GM18507 (cell line): Measurements from ENCODE around the gene FOSB.

Experiments
- DNase-seq: peaks from one replicate; pipeline ENCODE4 v3.0.0; 2011; ENCODE audit warnings: low read depth; ENCODE audit not compliant: insufficient read length; ENCODE audit errors: extremely low spot score
- FAIRE-seq: peaks from 2 replicates; lab custom pipeline; 2011; peaks lifted over from hg19 to GRCh38; lab: Jason Lieb, UNC

The FOSB gene

DNA sequence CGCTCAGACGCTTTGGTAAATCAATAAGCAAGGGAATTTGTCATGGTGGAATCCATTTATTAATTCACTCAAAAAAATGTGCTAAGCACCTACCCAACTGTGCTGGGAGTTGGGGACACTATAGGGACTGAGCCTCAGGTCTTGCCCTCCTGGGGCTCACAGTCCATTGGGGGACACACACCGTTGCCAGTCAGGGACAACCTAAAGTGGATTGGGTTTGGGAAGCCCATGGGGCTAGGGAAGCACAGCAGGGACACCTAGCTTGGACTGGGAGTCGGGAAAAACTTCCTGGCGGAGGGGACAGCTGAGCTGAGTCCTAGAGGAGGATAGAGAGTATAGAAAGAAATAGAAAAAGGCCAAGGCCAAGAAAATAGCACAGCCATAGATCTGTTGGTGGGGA lies 8.5 kb downstream of the FOSB start:
- DNase-seq (no peak), FAIRE-seq (no peak)

- FAIRE-seq = no peak
- no peak for DNase-seq
Observed at GRCh38 chr19:45477186-45477585, 9.4 kb downstream of the FOSB start.

DNA sequence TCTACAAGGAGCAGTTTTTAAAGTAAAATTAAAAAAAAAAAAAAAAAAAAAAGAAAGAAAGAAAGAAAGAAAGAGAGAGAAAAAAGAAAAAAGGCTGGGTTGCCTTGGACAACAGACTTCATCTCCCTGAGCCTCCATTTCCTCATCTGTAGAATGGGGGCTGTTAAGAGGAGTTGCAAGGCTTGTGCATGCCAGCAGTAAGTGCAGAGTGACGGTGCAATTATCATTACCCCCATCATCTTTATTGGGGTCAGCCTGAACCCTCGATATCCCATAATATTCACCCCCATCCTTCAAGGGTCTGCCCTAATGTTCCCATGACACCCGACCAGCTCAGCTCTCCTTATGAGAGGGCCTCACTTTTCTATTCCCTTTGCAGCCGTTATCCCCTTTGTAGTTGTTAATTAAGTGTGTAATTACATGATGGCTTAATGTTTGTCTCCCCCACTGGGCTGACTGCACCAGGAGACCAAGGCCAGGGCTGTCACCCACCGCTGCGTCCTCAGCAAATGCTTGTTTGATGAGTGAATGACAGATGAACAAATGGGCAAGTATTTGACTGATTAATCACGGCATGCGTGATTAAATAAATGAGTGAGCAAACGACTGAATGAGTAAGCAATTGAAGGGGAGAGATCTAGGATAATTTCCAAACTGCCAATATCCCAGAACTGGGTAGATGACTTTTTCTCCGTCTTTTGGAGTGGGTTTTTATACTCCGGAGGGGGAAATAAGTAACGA lies 10.1 kb downstream of the FOSB start:
- FAIRE-seq (peak; percentile 46), DNase-seq (no peak)

DNA sequence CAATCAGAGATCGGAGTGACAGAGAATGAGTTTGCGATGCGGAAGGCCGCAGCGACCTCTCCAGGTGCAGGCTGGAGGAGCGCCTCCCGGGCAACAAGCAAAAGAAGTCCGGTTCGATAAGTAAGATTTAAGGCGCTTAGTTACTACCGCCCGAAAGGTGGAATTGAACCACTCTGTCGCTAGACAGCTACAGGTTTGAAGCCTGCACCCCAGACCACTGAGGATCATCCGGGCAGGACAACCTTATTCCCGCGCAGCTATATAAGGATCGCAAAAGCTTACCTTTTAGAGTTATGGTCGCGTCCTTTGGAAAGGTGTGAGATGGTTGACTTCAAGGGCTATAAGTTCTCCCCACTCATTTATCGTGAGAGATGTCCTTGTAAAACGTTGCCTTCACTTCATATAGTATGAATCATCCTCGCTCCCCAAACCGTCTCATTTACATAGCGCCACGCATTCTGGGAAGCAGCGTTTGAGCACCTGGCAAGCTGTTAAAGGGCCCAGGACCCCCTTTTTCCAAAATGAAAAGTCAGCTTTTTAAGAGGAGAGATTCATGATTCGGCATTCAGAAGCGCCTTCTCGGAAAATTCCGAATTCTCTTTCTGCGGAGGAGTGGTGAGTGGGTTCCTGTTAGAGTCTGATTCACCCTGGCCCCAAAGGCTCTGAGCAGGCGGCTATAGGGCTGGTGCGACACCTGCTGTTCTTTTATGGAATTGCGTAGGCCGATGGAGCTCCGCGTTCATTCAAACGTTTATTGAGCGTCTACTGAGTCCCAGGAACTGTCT lies 10.8 kb downstream of the FOSB start:
- no peak for DNase-seq

DNA sequence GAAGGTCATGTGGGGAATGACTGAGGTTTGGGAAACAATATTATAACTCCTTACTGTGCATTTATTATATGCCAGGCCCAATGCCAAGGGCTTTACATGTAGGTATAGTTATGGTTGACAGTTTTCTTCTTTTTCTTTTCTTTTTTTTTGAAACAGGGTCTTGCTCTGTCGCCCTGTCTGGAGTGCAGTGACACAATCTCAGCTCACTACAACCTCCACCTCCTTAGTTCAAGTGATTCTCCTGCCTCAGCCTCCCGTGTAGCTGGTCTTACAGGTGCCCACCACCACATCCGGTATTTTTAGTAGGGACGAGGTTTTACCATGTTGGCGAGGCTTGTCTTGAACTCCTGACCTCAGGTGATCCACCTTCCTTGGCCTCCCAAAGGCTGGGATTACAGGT lies 15.2 kb downstream of the FOSB start:
- no peak for FAIRE-seq
- no peak for DNase-seq

More for the DNA sequence above, 10.8 kb downstream of the FOSB start:
- peak; percentile 94 for FAIRE-seq

GRCh38 chr19:45484273-45484945 lies 16.6 kb downstream of the FOSB start:
- DNase-seq (no peak), FAIRE-seq (no peak)

- FAIRE-seq (peak; percentile 96), DNase-seq (peak; percentile 75)
Observed at GRCh38 chr19:45485305-45486077, 17.7 kb downstream of the FOSB start.

- DNase-seq = no peak
- FAIRE-seq = no peak
Observed at GRCh38 chr19:45488708-45489107, 20.9 kb downstream of the FOSB start.

DNA sequence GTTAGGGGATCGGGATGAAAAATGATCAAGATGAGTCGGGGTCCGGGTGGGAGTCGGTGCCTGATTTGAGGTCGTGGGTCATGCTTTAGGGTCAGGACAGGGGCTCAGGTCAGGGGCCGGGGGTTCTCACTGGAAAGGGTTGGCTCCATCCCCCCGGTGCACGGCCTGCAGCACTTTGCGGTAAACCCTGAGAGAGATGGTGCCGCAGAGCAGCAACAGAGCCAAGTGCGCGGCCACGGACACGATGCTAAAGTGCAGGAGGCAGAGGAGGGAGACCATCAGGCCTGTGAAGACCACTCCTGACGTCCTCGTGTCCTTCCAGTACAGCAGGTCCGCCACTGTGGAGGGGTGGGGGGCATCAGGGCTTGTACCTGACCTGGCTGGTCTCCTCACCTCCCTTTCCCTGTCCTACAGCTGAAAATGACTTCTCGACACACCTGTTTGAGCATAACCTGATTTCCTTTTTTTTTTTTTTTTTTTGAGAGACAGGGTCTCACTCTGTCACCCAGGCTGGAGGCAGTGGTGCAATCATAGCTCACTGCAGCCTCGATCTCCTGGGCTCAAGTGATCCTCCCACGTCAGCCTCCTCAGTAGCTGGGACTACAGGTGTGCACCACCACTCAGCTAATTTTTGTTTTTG lies 21.5 kb downstream of the FOSB start:
- no peak for FAIRE-seq
- DNase-seq = no peak

DNA sequence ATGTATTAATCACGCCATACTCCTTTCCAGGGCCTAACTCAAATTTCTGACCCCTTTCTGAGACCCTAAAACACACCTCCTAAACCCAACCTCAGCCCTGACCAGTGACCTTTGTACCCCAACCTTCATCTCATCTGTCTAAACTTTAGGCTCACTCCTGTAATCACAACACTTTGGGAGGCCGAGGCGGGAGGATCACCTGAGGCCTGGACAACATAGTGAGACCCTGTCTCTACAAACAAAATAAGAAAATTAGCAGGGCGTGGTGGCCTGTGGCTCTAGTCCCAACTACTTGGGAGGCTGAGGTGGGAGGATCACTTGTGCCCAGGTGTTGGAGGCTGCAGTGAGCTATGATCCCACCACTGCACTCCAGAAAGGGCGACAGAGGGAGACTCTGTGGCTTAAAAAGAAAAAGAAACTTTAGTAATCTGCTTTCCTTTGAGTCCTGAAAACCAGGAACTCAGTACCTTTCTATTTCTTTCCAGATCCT lies 24.4 kb downstream of the FOSB start:
- FAIRE-seq (no peak), DNase-seq (no peak)

GRCh38 chr19:45492627-45493470 lies 25.1 kb downstream of the FOSB start:
- DNase-seq (no peak), FAIRE-seq (peak; percentile 41)

- DNase-seq = no peak
- FAIRE-seq = no peak
Observed at GRCh38 chr19:45494261-45494916, 26.6 kb downstream of the FOSB start.

- no peak for DNase-seq
- FAIRE-seq = no peak
Observed at GRCh38 chr19:45495178-45495577, 27.4 kb downstream of the FOSB start.

DNA sequence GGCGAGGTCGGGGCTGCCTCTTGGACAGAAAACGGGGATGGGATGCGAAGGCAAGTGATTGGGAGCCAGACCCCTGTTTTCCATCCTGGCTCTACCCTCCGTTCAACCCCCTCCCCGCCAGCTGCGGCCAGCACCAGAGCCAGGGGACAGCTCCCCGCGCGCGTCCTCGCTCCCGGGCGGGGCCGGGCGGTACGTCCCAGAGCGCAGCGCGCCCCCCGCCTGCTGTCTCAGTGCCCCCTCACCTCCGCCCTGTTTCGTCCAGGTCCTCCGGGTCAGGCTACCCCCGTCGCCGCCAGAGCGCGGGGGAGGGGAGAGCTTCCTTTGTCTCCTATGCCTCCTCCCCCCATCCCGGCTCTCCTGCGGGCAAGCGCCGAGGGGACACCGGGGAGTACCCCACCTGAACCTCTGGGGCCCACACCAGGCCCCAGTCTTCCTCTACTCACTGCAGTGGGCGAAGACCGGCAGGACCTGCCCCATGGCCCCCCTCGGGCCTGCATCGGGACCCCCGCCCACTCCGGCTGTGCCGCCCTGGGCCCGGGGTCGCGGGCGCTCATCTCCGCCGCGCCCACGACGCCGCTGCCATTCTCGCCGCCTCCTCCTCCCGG lies 28.7 kb downstream of the FOSB start:
- no peak for FAIRE-seq
- DNase-seq = no peak

DNA sequence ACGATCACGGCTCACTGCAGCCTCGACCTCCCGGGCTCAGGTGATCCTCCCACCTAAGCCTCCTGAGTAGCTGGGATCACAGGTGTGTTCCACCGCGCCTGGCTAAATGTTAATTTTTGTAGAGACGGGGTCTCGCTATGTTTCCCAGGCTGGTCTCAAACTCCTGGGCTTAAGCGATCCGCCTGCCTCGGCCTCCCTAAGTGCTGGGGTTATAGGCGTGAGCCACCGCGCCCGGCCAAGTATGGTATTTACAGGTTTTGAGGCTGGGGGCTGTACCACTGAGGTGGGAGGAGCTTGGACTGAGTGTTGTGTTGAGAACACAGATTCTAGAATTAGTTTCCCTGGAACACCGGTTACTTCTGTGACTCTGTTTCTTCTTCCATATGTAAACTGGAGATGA lies 30.0 kb downstream of the FOSB start:
- no peak for DNase-seq
- FAIRE-seq = no peak

DNA sequence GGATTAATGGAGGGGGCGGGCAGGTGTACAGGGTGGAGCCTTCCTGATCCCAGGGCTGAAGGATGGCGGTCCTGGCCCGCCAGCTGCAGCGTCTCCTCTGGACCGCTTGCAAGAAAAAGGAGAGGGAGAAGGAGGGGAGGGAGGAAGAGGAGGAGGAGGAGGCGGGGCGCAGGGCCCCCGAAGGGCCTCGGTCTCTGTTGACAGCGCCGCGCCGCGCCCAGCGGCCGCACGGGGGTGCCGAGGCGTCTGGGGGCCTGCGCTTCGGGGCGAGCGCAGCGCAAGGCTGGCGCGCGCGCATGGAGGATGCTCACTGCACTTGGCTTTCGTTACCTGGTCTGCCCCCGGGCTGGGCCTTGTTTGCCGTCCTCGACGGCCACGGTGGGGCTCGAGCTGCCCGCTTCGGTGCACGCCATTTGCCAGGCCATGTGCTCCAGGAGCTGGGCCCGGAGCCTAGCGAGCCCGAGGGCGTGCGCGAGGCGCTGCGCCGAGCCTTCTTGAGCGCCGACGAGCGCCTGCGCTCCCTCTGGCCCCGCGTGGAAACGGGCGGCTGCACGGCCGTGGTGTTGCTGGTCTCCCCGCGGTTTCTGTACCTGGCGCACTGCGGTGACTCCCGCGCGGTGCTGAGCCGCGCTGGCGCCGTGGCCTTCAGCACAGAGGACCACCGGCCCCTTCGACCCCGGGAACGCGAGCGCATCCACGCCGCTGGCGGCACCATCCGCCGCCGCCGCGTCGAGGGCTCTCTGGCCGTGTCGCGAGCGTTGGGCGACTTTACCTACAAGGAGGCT lies 30.8 kb downstream of the FOSB start, which contains the start of gene PPM1N:
TSS of gene PPM1N (plus strand) at position 33 of the 785 bp plus-strand sequence. CDS start at position 63, 30 bp downstream.
- no peak for DNase-seq
- FAIRE-seq = peak; percentile 69
